ENCODE results near the gene FBXL15.
A peak's percentile ranks its signal among the peaks of the same experiment; 100 is the strongest.

Gene FBXL15

GRCh38 chr10:102399217-102400021, 21.2 kb upstream of the FBXL15 start:
- peaks cover 10 to 70% of the 10 kb centered on the region in 2 donors for H3K4me1 ChIP-seq (ENCODE audit: control insufficient read depth in 1 of 2, insufficient read depth in 2 of 2, low read length in 2 of 2)
- peak overlapping the region; percentile 26 to 68 for H3K4me3 ChIP-seq (ENCODE audit: low read depth in 1 of 2, low read length in 2 of 2)
- H3K36me3 ChIP-seq (ENCODE audit: control insufficient read depth in 1 of 2, insufficient read depth in 2 of 2, low read length in 2 of 2), result peaks cover 27 to 42% of the 10 kb centered on the region in 2 donors
- H3K9me3 ChIP-seq (ENCODE audit: control insufficient read depth in 1 of 2, low read length in 2 of 2), result no peaks in the 10 kb centered on the region
- H3K27me3 ChIP-seq (ENCODE audit: low read depth, low read length), result no peaks in the 10 kb centered on the region
- no peak overlapping the region for H3K27ac ChIP-seq (ENCODE audit: low read length)

GRCh38 chr10:102400076-102400475, 20.6 kb upstream of the FBXL15 start:
- Histone ChIP-seq H3K27me3 (ENCODE audit: low read depth, low read length) (no peaks in the 10 kb centered on the region), H3K4me3 (ENCODE audit: low read depth in 1 of 2, low read length in 2 of 2) (peak overlapping the region in 1 of 2 donors; percentile 68), H3K27ac (ENCODE audit: low read length) (no peak overlapping the region), H3K36me3 (ENCODE audit: control insufficient read depth in 1 of 2, insufficient read depth in 2 of 2, low read length in 2 of 2) (peaks cover 27 to 42% of the 10 kb centered on the region in 2 donors), H3K4me1 (ENCODE audit: control insufficient read depth in 1 of 2, insufficient read depth in 2 of 2, low read length in 2 of 2) (peaks cover 10 to 76% of the 10 kb centered on the region in 2 donors), H3K9me3 (ENCODE audit: control insufficient read depth in 1 of 2, low read length in 2 of 2) (no peaks in the 10 kb centered on the region)

- no peak overlapping the region for H3K27ac ChIP-seq (ENCODE audit: low read length)
- H3K4me3 ChIP-seq (ENCODE audit: low read depth in 1 of 2, low read length in 2 of 2), result no peak overlapping the region
- peaks cover 27 to 42% of the 10 kb centered on the region in 2 donors for H3K36me3 ChIP-seq (ENCODE audit: control insufficient read depth in 1 of 2, insufficient read depth in 2 of 2, low read length in 2 of 2)
- peaks cover 10 to 83% of the 10 kb centered on the region in 2 donors for H3K4me1 ChIP-seq (ENCODE audit: control insufficient read depth in 1 of 2, insufficient read depth in 2 of 2, low read length in 2 of 2)
- H3K27me3 ChIP-seq (ENCODE audit: low read depth, low read length), result no peaks in the 10 kb centered on the region
- no peaks in the 10 kb centered on the region for H3K9me3 ChIP-seq (ENCODE audit: control insufficient read depth in 1 of 2, low read length in 2 of 2)
These were observed 19.9 kb upstream of the FBXL15 start for GRCh38 chr10:102400598-102401341.

GRCh38 chr10:102401342-102401654, 19.3 kb upstream of the FBXL15 start:
- Histone ChIP-seq H3K36me3 (ENCODE audit: control insufficient read depth in 1 of 2, insufficient read depth in 2 of 2, low read length in 2 of 2) (peaks cover 27 to 42% of the 10 kb centered on the region in 2 donors), H3K4me1 (ENCODE audit: control insufficient read depth in 1 of 2, insufficient read depth in 2 of 2, low read length in 2 of 2) (peaks cover 9 to 80% of the 10 kb centered on the region in 2 donors), H3K9me3 (ENCODE audit: control insufficient read depth in 1 of 2, low read length in 2 of 2) (no peaks in the 10 kb centered on the region), H3K27ac (ENCODE audit: low read length) (peak overlapping the region; percentile 23), H3K27me3 (ENCODE audit: low read depth, low read length) (no peaks in the 10 kb centered on the region), H3K4me3 (ENCODE audit: low read depth in 1 of 2, low read length in 2 of 2) (no peak overlapping the region)

- H3K27me3 ChIP-seq (ENCODE audit: low read depth, low read length), result no peaks in the 10 kb centered on the region
- H3K4me3 ChIP-seq (ENCODE audit: low read depth in 1 of 2, low read length in 2 of 2), result no peak overlapping the region
- H3K4me1 ChIP-seq (ENCODE audit: control insufficient read depth in 1 of 2, insufficient read depth in 2 of 2, low read length in 2 of 2), result peaks cover 2 to 73% of the 10 kb centered on the region in 2 donors
- peaks cover 25 to 39% of the 10 kb centered on the region in 2 donors for H3K36me3 ChIP-seq (ENCODE audit: control insufficient read depth in 1 of 2, insufficient read depth in 2 of 2, low read length in 2 of 2)
- no peaks in the 10 kb centered on the region for H3K9me3 ChIP-seq (ENCODE audit: control insufficient read depth in 1 of 2, low read length in 2 of 2)
- peak overlapping the region; percentile 23 for H3K27ac ChIP-seq (ENCODE audit: low read length)
These were observed 18.7 kb upstream of the FBXL15 start for GRCh38 chr10:102401735-102402511.

- Histone ChIP-seq H3K36me3 (ENCODE audit: control insufficient read depth in 1 of 2, insufficient read depth in 2 of 2, low read length in 2 of 2) (peaks cover 22 to 37% of the 10 kb centered on the region in 2 donors), H3K4me1 (ENCODE audit: control insufficient read depth in 1 of 2, insufficient read depth in 2 of 2, low read length in 2 of 2) (peaks cover 0 to 68% of the 10 kb centered on the region in 2 donors), H3K27me3 (ENCODE audit: low read depth, low read length) (no peaks in the 10 kb centered on the region), H3K27ac (ENCODE audit: low read length) (no peak overlapping the region), H3K9me3 (ENCODE audit: control insufficient read depth in 1 of 2, low read length in 2 of 2) (no peaks in the 10 kb centered on the region), H3K4me3 (ENCODE audit: low read depth in 1 of 2, low read length in 2 of 2) (no peak overlapping the region)
These were observed 18.1 kb upstream of the FBXL15 start for GRCh38 chr10:102402512-102402896.

- Histone ChIP-seq H3K4me3 (ENCODE audit: low read depth in 1 of 2, low read length in 2 of 2) (no peak overlapping the region), H3K36me3 (ENCODE audit: control insufficient read depth in 1 of 2, insufficient read depth in 2 of 2, low read length in 2 of 2) (peaks cover 16 to 33% of the 10 kb centered on the region in 2 donors), H3K9me3 (ENCODE audit: control insufficient read depth in 1 of 2, low read length in 2 of 2) (no peaks in the 10 kb centered on the region), H3K4me1 (ENCODE audit: control insufficient read depth in 1 of 2, insufficient read depth in 2 of 2, low read length in 2 of 2) (peaks cover 0 to 62% of the 10 kb centered on the region in 2 donors), H3K27me3 (ENCODE audit: low read depth, low read length) (no peaks in the 10 kb centered on the region), H3K27ac (ENCODE audit: low read length) (no peak overlapping the region)
These were observed 17.5 kb upstream of the FBXL15 start for GRCh38 chr10:102403115-102403514.

- peaks cover 14 to 29% of the 10 kb centered on the region in 2 donors for H3K36me3 ChIP-seq (ENCODE audit: control insufficient read depth in 1 of 2, insufficient read depth in 2 of 2, low read length in 2 of 2)
- no peaks in the 10 kb centered on the region for H3K9me3 ChIP-seq (ENCODE audit: control insufficient read depth in 1 of 2, low read length in 2 of 2)
- H3K4me1 ChIP-seq (ENCODE audit: control insufficient read depth in 1 of 2, insufficient read depth in 2 of 2, low read length in 2 of 2), result peaks cover 0 to 56% of the 10 kb centered on the region in 2 donors
- H3K4me3 ChIP-seq (ENCODE audit: low read depth in 1 of 2, low read length in 2 of 2), result no peak overlapping the region
- H3K27ac ChIP-seq (ENCODE audit: low read length), result no peak overlapping the region
- peaks cover 3% of the 10 kb centered on the region for H3K27me3 ChIP-seq (ENCODE audit: low read depth, low read length)
These were observed 16.1 kb upstream of the FBXL15 start for GRCh38 chr10:102404361-102405107.

- Histone ChIP-seq H3K9me3 (ENCODE audit: control insufficient read depth in 1 of 2, low read length in 2 of 2) (no peaks in the 10 kb centered on the region), H3K27me3 (ENCODE audit: low read depth, low read length) (peaks cover 10% of the 10 kb centered on the region), H3K27ac (ENCODE audit: low read length) (no peak overlapping the region), H3K36me3 (ENCODE audit: control insufficient read depth in 1 of 2, insufficient read depth in 2 of 2, low read length in 2 of 2) (peaks cover 14 to 27% of the 10 kb centered on the region in 2 donors), H3K4me1 (ENCODE audit: control insufficient read depth in 1 of 2, insufficient read depth in 2 of 2, low read length in 2 of 2) (peaks cover 0 to 56% of the 10 kb centered on the region in 2 donors), H3K4me3 (ENCODE audit: low read depth in 1 of 2, low read length in 2 of 2) (no peak overlapping the region)
These were observed 15.5 kb upstream of the FBXL15 start for GRCh38 chr10:102405108-102405571.

- Histone ChIP-seq H3K4me1 (ENCODE audit: control insufficient read depth in 1 of 2, insufficient read depth in 2 of 2, low read length in 2 of 2) (peaks cover 0 to 56% of the 10 kb centered on the region in 2 donors), H3K9me3 (ENCODE audit: control insufficient read depth in 1 of 2, low read length in 2 of 2) (no peaks in the 10 kb centered on the region), H3K27me3 (ENCODE audit: low read depth, low read length) (peaks cover 14% of the 10 kb centered on the region), H3K36me3 (ENCODE audit: control insufficient read depth in 1 of 2, insufficient read depth in 2 of 2, low read length in 2 of 2) (peaks cover 14 to 22% of the 10 kb centered on the region in 2 donors), H3K27ac (ENCODE audit: low read length) (peak overlapping the region; percentile 74), H3K4me3 (ENCODE audit: low read depth in 1 of 2, low read length in 2 of 2) (no peak overlapping the region)
These were observed 15.0 kb upstream of the FBXL15 start for GRCh38 chr10:102405632-102406031.

Data from muscle layer of duodenum (tissue), 2 donors.